HG02642 (cell line): ENCODE data around the gene NTN5.

Experiments
- ATAC-seq: cut with Tn5 transposase; IDR thresholded peaks from one replicate; pipeline ENCODE4 v1.9.1; 2021; ENCODE audit warnings: mild to moderate bottlenecking; ENCODE audit not compliant: unreplicated experiment, poor library complexity

NTN5 gene

DNA sequence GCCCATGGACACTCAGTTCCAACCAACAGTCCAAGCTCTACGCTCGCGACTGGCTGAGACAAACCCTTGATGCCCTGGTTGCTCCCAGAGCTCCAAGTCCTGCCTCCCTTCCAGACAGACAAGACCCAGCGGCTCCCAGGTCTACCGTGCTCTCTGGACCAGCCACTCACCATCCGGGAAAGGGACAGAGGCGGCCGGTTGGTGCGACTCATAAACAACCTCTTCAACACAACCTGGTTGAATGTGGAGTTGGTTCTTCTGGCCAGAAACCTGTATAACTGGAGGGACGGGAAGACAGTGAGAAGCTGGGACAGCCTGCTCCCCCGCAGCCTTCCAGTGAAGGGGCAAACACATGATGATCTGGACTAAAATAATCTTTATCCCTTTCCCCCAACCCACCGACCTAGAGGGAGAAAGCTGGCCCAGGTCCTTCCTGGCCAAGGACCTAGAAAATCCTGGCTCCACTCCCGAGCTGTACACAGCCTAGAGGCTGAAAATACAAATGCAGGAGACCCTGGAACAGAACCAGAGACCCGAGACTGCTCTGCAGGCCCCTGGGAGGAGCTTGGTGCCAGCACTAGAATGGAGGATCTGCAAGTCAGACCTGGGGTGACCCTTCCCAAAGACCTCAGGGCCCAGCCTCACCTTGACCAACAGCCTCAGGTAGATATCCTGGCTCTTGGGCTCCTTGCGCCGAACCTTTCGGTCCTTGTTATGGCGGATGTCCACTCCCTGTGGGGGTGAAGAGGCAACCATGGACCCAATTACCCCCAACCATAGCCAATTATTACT, 55.5 kb downstream of the NTN5 start:
- ATAC-seq, result no peak

DNA sequence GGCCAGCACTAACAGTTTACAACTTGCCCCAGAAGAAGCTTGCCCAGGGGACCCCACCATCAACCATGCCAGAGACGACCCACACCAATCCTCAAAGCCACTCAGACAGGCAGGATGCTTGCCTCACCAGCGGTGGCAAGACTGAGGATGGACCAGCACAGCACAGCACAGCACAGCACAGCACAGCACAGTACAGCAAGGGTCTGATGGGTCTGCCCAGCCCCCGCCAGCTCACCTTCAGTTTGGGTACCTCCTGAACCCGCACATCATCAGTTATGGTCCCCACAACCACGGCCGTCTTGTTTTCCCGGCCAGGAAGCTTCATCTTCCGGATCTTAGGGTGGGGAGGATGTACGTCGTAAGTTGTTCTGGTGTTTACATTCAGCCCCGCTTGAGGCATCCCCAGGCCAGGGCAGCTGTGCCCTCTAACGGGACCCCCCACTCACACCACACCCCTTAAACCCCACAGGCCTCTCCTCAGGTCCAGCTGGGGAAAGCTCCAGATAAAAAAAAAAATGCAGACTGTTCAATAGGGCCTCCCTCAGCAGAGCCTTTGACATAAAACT, 56.2 kb downstream of the NTN5 start:
- ATAC-seq, result no peak

DNA sequence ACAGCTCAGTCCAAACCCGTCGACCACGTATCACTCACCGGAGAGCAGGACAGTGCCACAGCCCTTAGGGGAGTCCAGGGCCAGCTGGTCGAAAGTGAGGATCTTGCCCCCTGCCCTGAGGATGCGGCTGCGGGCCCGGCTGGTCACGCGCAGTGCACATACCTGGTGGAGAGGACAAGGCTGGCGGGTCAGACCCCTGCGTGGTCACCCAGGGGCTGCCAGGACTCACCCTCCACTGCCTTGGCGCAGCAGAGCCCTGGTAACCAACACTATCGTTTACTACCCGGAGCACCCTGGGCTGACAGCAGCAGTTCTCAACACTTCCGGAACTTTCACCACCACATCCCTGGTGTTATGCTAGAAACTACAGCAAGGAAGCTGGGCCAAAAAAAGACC, 56.8 kb downstream of the NTN5 start:
- ATAC-seq, result no peak

- no peak for ATAC-seq
Measured at GRCh38 chr19:48615231-48616040, 57.4 kb downstream of the NTN5 start.

DNA sequence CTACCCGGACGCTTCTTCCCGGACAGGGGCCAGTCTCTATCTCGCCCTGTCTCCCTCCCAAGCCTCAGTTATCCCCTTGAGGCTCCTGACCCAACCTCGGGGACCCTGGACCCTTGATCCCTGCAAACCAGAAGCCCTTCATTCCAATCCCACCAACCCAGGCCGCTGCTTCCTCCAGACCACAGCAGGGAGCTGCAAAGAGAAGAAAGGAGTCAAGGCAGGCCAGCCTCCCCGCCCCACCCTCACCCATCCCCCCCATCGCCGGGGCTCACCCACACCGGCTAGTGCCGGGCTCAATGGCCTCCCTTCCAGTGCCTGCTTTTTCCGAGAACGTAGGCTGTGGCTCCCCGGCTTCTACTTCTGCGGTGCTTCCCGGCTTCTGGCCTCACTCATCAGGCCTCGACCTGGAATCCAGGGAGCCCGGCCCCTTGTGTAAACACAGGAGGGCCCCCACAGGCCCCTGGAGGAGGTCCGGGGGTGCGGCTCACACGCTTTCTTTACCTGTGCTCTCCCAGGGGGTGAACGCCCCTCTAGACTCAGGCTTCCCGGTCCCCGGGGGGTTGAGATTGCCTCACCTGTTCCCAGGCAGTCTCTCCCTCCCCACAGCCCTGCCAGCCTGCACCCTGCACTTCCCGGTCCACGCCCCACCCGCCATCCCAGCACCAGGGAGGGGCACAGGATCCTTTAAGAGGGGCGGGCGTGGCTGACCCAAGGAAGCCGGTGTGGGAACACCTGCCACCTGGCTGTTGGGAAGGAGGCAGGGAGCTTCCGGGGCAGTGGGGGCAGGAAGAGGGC, 58.2 kb downstream of the NTN5 start, which contains the start of gene FAM83E:
FAM83E (minus strand) TSS at position 641 of the 795 bp plus-strand sequence. CDS start 1,704 bp downstream, outside the sequence.
- no peak for ATAC-seq

DNA sequence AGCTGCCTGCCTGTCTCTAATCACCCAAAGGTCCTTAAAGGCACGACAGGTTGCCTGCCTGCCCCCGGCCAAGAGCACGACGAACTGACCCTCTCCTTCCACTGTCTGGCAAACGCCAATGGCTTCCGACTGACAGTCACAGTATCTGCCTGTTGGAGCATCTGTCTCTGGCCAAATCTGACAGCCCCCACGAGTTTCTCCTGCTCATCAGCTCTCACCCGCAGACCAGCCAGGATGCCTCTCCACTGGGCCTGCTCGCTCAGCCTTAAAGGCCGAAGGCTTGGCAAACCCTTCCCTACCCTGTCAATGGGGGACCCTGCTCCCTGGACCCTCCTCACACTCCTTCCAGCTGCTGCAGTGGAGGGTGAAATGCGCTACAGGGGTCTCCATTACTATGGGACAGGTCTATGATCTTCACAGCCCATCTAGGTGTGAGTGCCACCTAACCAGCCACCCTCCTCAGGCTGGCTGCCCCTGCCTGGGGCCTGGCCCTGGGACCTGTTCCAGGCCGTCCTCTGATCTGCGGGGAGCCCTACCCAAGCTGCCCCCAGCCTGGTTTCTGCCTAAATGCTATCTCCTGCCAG, 58.9 kb downstream of the NTN5 start:
- no peak for ATAC-seq

- no peak for ATAC-seq
Measured at GRCh38 chr19:48613024-48613851, 59.6 kb downstream of the NTN5 start.

GRCh38 chr19:48611872-48612271, 60.9 kb downstream of the NTN5 start:
- no peak for ATAC-seq
